K562 (cell line): ENCODE results near the gene PRUNE1. TPM values are rescaled to one million over a fixed set of nuclear protein-coding genes. Genes with fewer than 3 reads are reported as not detected.

ENCODE experiments used
- CHAMP1 ChIP-seq: fragments of 450-650 bp; IDR thresholded peaks from 2 replicates; pipeline ENCODE4 v1.6.1; 2016; ENCODE audit warnings: mild to moderate bottlenecking
- CHD7 ChIP-seq: fragments of 200-600 bp; sonication (generic); IDR thresholded peaks from one replicate; pipeline ENCODE4 v1.6.1; 2012; ENCODE audit warnings: mild to moderate bottlenecking, low read depth, low read length, inconsistent platforms
- FOXA1 ChIP-seq: fragments of 450-650 bp; IDR thresholded peaks from 2 replicates; pipeline ENCODE4 v1.6.1; 2016; ENCODE audit warnings: mild to moderate bottlenecking, borderline replicate concordance
- GTF2E2 ChIP-seq: fragments of 200-800 bp; sonication (Bioruptor generic); IDR thresholded peaks from 2 replicates; pipeline ENCODE4 v1.6.1; 2016; ENCODE audit warnings: missing genetic modification characterization, missing compliant biosample characterization
- PCBP2 ChIP-seq: fragments of 200-400 bp; formaldehyde crosslinking; IDR thresholded peaks from 2 replicates; pipeline ENCODE4 v1.6.1; 2018; ENCODE audit warnings: low read length, low read depth, mild to moderate bottlenecking, moderate library complexity; ENCODE audit not compliant: poor library complexity, severe bottlenecking
- ZBTB1 ChIP-seq: sonication (generic); formaldehyde crosslinking; IDR thresholded peaks from 2 replicates; pipeline ENCODE4 v1.8.1; 2023; ENCODE audit warnings: missing genetic modification reagents, low read depth, mild to moderate bottlenecking, borderline replicate concordance
- ZNF133 ChIP-seq: fragments of 250-450 bp; sonication (Bioruptor Pico); IDR thresholded peaks from 2 replicates; pipeline ENCODE4 v1.4.0; 2020; ENCODE audit warnings: mild to moderate bottlenecking
- ZNF512 ChIP-seq: IDR thresholded peaks from 2 replicates; pipeline ENCODE4 v1.6.1; 2016; ENCODE audit warnings: missing genetic modification characterization, missing compliant biosample characterization
- ZNF780A ChIP-seq: fragments of 250-450 bp; sonication (Bioruptor Pico); IDR thresholded peaks from 2 replicates; pipeline ENCODE4 v1.5.0; 2021; ENCODE audit warnings: mild to moderate bottlenecking
- ZNF79 ChIP-seq: fragments of 250-450 bp; sonication (Bioruptor Pico); IDR thresholded peaks from 2 replicates; pipeline ENCODE4 v1.4.0; 2020; ENCODE audit warnings: low read depth, mild to moderate bottlenecking, moderate library complexity
- polyA plus RNA-seq, 8 experiments: library from polyadenylated mRNA; depleted of rRNA in 4 of 8; stranded (reverse) in 5 of 8; unstranded in 3 of 8; fragments of >200 nt; fragmentation: Nextera tagmentation in 2 of 8; fragmentation: Illumina TruSeq in 1 of 8; extraction: Ambion mirVana in 2 of 8; extraction: Trizol in 1 of 8; gene quantifications; 2 replicates each; pipeline versions ENCODE4 v1.2.1 to v1.2.3, GENCODE V29; 2011 to 2014; ENCODE audit warnings: inconsistent platforms in 1 of 8, missing spikeins in 1 of 8
- total RNA-seq, 7 experiments: library from RNA; depleted of rRNA in 6 of 7; stranded (reverse); fragments of >200 nt in 6 of 7; fragmentation: Illumina TruSeq in 2 of 7; extraction: Trizol in 2 of 7; gene quantifications; 2 replicates each; pipeline versions ENCODE4 v1.2.1 to v1.2.3, GENCODE V29; 2011 to 2021; ENCODE audit warnings: low replicate concordance in 1 of 7

Gene PRUNE1
- total and polyA plus RNA-seq, 9 of the 15 experiments (the other 6 are each of a cell fraction or from before 2014, with no cell fraction given), result 16.7 to 48.3 (median 26.2) TPM

GRCh38 chr1:150979092-150980056 is 28.9 kb upstream of the PRUNE1 start (continued):
- no peak for TF ChIP-seq CHD7
- no peak for TF ChIP-seq ZNF780A (CRISPR knock-in tag)
- TF ChIP-seq FOXA1, result no peak
- TF ChIP-seq CHAMP1, result peak; percentile 51; the same call in 1 of the 2 replicates
- no peak for TF ChIP-seq ZBTB1 (CRISPR knock-in tag)
- no peak for TF ChIP-seq ZNF79
- no peak for TF ChIP-seq ZNF133
- no peak for TF ChIP-seq GTF2E2 (tag)
- no peak for TF ChIP-seq PCBP2
- no peak for TF ChIP-seq ZNF512
